ENCODE measurements around the gene SV2B.

The SV2B gene

GRCh38 chr15:91237445-91237844, 137.4 kb downstream of the SV2B start:
- TF ChIP-seq CTCF (IDR thresholded peaks at IDR 0.05), result no peak

GRCh38 chr15:91238644-91239425, 138.8 kb downstream of the SV2B start:
- TF ChIP-seq CTCF (IDR thresholded peaks at IDR 0.05), result no peak

GRCh38 chr15:91243826-91244225, 143.8 kb downstream of the SV2B start:
- no peak for TF ChIP-seq CTCF (IDR thresholded peaks at IDR 0.05)

GRCh38 chr15:91244919-91245318, 144.9 kb downstream of the SV2B start:
- TF ChIP-seq CTCF (IDR thresholded peaks at IDR 0.05), result no peak

- no peak for TF ChIP-seq CTCF (IDR thresholded peaks at IDR 0.05)
These were observed 146.9 kb downstream of the SV2B start for GRCh38 chr15:91246998-91247397.

- no peak for TF ChIP-seq CTCF (IDR thresholded peaks at IDR 0.05)
These were observed 149.5 kb downstream of the SV2B start for GRCh38 chr15:91249591-91249990.

GRCh38 chr15:91252322-91252721, 152.3 kb downstream of the SV2B start:
- no peak for TF ChIP-seq CTCF (IDR thresholded peaks at IDR 0.05)

- no peak for TF ChIP-seq CTCF (IDR thresholded peaks at IDR 0.05)
These were observed 152.7 kb downstream of the SV2B start for GRCh38 chr15:91252756-91253155.

Measured in LNCAP (cell line).